Lung (tissue), 12 donors: Measurements from ENCODE around the gene MAML3. TPM values are rescaled to one million over a fixed set of nuclear protein-coding genes. Genes with fewer than 3 reads are reported as not detected.

ENCODE experiments used
- ATAC-seq: fragments of 200-7000 bp; cut with Tn5 transposase; one replicate; pipeline ENCODE4 v1.9.1; 2020; ENCODE audit warnings: moderate number of reproducible peaks; ENCODE audit not compliant: insufficient read depth, low FRiP score
- DNase-seq, 3 donors: peaks; one replicate each; pipeline ENCODE4 v3.0.0-alpha.2; 2013 to 2017
- H3K27ac ChIP-seq, 2 donors: one replicate each; pipeline ENCODE4 v1.5.1; 2013; ENCODE audit warnings: mild to moderate bottlenecking in 2 of 2, moderate library complexity in 2 of 2, control low read depth in 1 of 2, inconsistent platforms in 1 of 2, low read depth in 1 of 2, low read length in 1 of 2
- H3K27me3 ChIP-seq, 3 donors: one replicate each; pipeline ENCODE4 v1.5.1; 2013; ENCODE audit warnings: low read length in 2 of 3; ENCODE audit not compliant: control insufficient read depth in 3 of 3, insufficient read depth in 3 of 3
- H3K36me3 ChIP-seq, 4 donors: one replicate each; pipeline ENCODE4 v1.5.1; 2013; ENCODE audit warnings: low read length in 4 of 4, mild to moderate bottlenecking in 1 of 4, moderate library complexity in 1 of 4; ENCODE audit not compliant: control insufficient read depth in 4 of 4, insufficient read depth in 4 of 4
- H3K4me1 ChIP-seq, 5 donors: one replicate each; pipeline ENCODE4 v1.5.1; 2013; ENCODE audit warnings: low read length in 5 of 5, mild to moderate bottlenecking in 2 of 5, moderate library complexity in 1 of 5; ENCODE audit not compliant: control insufficient read depth in 5 of 5, insufficient read depth in 5 of 5
- H3K4me3 ChIP-seq: one replicate; pipeline ENCODE4 v1.5.1; 2013; ENCODE audit warnings: mild to moderate bottlenecking, control low read depth, moderate library complexity
- H3K9ac ChIP-seq, 2 donors: one replicate each; pipeline ENCODE4 v1.5.1; 2013; ENCODE audit warnings: low read length in 2 of 2, control low read depth in 1 of 2; ENCODE audit not compliant: insufficient read depth in 1 of 2
- H3K9me3 ChIP-seq, 4 donors: one replicate each; pipeline ENCODE4 v1.5.1; 2013; ENCODE audit warnings: low read length in 3 of 4, mild to moderate bottlenecking in 1 of 4, moderate library complexity in 1 of 4; ENCODE audit not compliant: control insufficient read depth in 4 of 4, insufficient read depth in 3 of 4
- WGBS, 2 donors: extraction: QIAGEN DNeasy Blood & Tissue Kit; methylation state at CpG; one replicate each; pipeline ENCODE4 v1.1.7; 2013; 5-methylcytosine and 5-hydroxymethylcytosine counted together
- polyA plus RNA-seq, 2 donors: library from polyadenylated mRNA; stranded (reverse); fragments of 200-250 nt; gene quantifications; one replicate each; pipeline ENCODE4 v1.2.1, GENCODE V29; 2013
- total RNA-seq, 2 donors: library from RNA; depleted of rRNA in 1 of 2; stranded (reverse); fragments of >200 nt in 1 of 2; gene quantifications; one replicate each; pipeline ENCODE4 v1.2.1, GENCODE V29; 2014 to 2021
- TF ChIP-seq, protein P1 (sequence below): IDR thresholded peaks from 2 replicates; pipeline ENCODE4 v1.5.1; 2012; ENCODE audit warnings: mild to moderate bottlenecking; ENCODE audit errors: control extremely low read depth, extremely low read depth
- donor health status: control.
- donor health status: control.
- donor health status: Bipolar disorder and iron deficiency.
- donor health status: healthy.
- donor health status: DM: yes; HTN: yes; CAD: no.

MAML3 gene
- total and polyA plus RNA-seq, 4 donors: 3.0 to 16.4 (median 8.5) TPM

DNA sequence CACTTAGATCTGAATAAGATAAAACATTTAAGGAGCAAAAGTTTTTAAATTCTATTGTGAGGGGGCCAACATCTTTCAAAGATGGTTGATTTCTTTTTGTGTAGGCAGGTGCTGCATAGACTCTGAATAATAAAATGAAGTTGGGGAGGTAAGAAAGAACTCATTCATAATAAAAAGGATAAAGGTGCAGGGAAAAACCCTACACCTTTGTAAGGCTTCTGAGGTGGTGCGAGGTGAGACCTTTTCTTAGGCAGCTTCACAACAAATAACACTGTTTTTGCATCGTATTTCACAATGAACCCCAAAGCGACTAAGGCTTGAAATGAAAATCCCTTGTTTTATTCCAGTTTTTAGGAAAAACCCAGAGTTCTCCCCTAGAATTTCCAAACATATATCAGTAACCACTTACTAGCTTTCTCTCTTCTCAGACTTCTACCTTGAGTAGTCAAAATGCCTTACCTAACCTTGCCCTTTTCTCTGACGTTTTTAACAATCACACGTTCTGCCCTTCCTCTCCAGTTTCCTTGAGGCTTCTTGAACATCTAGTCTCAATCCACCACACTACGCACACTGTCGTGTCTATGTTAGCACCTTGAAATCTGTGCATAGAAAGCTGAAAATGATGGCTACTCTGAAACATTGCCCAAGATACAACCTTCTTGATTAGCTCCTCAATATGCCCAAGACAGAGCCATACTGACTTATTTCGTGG, 30.2 kb downstream of the MAML3 start:
- 90 to 91% methylated on average over 8 of the region's 8 CpGs for WGBS, 2 donors
- no peaks in the 10 kb centered on the region for H3K27me3 ChIP-seq
- H3K36me3 ChIP-seq: peaks cover 0 to 3% (median 0%) of the 10 kb centered on the region in 4 donors
- no peak for ATAC-seq
- H3K9me3 ChIP-seq: no peaks in the 10 kb centered on the region
- peaks cover 0 to 6% (median 3%) of the 10 kb centered on the region in 5 donors for H3K4me1 ChIP-seq
- H3K4me3 ChIP-seq: no peak overlapping the region
- H3K9ac ChIP-seq: no peak overlapping the region
- H3K27ac ChIP-seq: no peak overlapping the region
- DNase-seq: no peak
- TF ChIP-seq, protein P1, sequence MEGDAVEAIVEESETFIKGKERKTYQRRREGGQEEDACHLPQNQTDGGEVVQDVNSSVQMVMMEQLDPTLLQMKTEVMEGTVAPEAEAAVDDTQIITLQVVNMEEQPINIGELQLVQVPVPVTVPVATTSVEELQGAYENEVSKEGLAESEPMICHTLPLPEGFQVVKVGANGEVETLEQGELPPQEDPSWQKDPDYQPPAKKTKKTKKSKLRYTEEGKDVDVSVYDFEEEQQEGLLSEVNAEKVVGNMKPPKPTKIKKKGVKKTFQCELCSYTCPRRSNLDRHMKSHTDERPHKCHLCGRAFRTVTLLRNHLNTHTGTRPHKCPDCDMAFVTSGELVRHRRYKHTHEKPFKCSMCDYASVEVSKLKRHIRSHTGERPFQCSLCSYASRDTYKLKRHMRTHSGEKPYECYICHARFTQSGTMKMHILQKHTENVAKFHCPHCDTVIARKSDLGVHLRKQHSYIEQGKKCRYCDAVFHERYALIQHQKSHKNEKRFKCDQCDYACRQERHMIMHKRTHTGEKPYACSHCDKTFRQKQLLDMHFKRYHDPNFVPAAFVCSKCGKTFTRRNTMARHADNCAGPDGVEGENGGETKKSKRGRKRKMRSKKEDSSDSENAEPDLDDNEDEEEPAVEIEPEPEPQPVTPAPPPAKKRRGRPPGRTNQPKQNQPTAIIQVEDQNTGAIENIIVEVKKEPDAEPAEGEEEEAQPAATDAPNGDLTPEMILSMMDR: no peak

DNA sequence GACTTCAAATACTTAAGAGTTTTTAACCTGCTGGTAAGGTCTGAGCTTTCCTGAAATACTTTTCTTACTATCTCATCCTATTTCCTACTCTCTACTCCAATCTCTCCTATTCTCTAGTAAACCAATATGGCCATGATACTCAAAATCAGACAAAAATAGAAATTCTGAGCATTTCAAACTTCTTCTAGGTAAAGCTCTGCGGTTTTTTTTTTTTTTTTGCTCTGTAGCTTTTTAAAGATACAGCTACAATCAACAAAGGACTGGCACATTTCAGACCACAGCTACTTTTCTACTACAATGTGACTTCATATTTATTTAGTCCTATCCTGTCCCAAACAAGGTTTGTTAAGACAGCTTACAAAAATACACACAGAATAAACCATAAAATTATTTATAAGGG, 31.1 kb downstream of the MAML3 start:
- Histone ChIP-seq H3K9me3 (no peaks in the 10 kb centered on the region), H3K27me3 (no peaks in the 10 kb centered on the region), H3K4me1 (peaks cover 0 to 6% (median 3%) of the 10 kb centered on the region in 5 donors), H3K36me3 (no peaks in the 10 kb centered on the region), H3K9ac (no peak overlapping the region), H3K4me3 (no peak overlapping the region), H3K27ac (no peak overlapping the region)
- ATAC-seq: no peak
- no peak for DNase-seq
- TF ChIP-seq, protein P1: no peak
- WGBS, 2 donors: 39 to 43% methylated on average over 1 of the region's 1 CpG

DNA sequence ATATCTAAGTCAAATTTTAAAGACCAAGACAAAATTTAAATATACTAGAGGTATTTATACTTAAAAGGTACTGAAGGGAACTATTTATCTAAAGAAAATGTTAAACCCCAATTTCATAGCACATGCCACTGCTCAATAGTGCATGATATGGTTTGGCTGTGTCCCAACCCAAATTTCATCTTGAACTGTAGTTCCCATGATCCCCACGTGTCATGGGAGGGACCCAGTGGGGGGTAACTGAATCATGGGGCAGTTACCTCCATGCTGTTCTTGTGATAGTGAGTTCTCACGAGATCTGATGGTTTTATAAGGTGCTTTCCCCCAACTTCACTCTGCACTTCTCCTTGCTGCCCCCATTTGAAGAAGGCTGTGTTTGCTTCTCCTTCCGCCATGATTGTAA, 32.3 kb downstream of the MAML3 start:
- no peak overlapping the region for H3K4me3 ChIP-seq
- ATAC-seq: no peak
- H3K4me1 ChIP-seq: peaks cover 0 to 6% (median 0%) of the 10 kb centered on the region in 5 donors
- DNase-seq: no peak
- no peaks in the 10 kb centered on the region for H3K36me3 ChIP-seq
- 93 to 95% methylated on average over 3 of the region's 3 CpGs for WGBS, 2 donors
- H3K27me3 ChIP-seq: no peaks in the 10 kb centered on the region
- no peak overlapping the region for H3K9ac ChIP-seq
- no peak overlapping the region for H3K27ac ChIP-seq
- no peaks in the 10 kb centered on the region for H3K9me3 ChIP-seq
- TF ChIP-seq, protein P1: no peak
